Liver (tissue), 9 donors: ENCODE data around the gene TAF1D. TPM values are rescaled to one million over a fixed set of nuclear protein-coding genes. Genes with fewer than 3 reads are reported as not detected.

ENCODE experiments used
- DNase-seq: peaks from one replicate; pipeline ENCODE4 v3.0.0-alpha.2; 2017; ENCODE audit warnings: low spot score
- H3K27ac ChIP-seq, 2 donors: one replicate each; pipeline ENCODE4 v1.7.0; 2013; ENCODE audit warnings: inconsistent platforms in 2 of 2, low read length in 2 of 2, control low read depth in 1 of 2, low read depth in 1 of 2, mild to moderate bottlenecking in 1 of 2
- H3K27me3 ChIP-seq, 4 donors: one replicate each; pipeline versions ENCODE4 v1.6.1 to v1.7.0; 2013; ENCODE audit warnings: low read length in 3 of 4, inconsistent platforms in 1 of 4, mild to moderate bottlenecking in 1 of 4, moderate library complexity in 1 of 4; ENCODE audit not compliant: control insufficient read depth in 4 of 4, insufficient read depth in 4 of 4
- H3K36me3 ChIP-seq, 4 donors: one replicate each; pipeline versions ENCODE4 v1.6.1 to v1.7.0; 2013; ENCODE audit warnings: low read length in 3 of 4, mild to moderate bottlenecking in 3 of 4, low read depth in 1 of 4, moderate library complexity in 1 of 4; ENCODE audit not compliant: control insufficient read depth in 4 of 4, insufficient read depth in 3 of 4
- H3K4me1 ChIP-seq, 4 donors: one replicate each; pipeline versions ENCODE4 v1.6.1 to v1.7.0; 2013; ENCODE audit warnings: low read length in 3 of 4, mild to moderate bottlenecking in 3 of 4, moderate library complexity in 1 of 4; ENCODE audit not compliant: control insufficient read depth in 4 of 4, insufficient read depth in 4 of 4
- H3K4me3 ChIP-seq, 3 donors: one replicate each; pipeline versions ENCODE4 v1.6.1 to v1.7.0; 2013; ENCODE audit warnings: low read length in 3 of 3, control low read depth in 1 of 3, low read depth in 1 of 3, mild to moderate bottlenecking in 1 of 3
- H3K9ac ChIP-seq, 2 donors: one replicate each; pipeline ENCODE4 v1.7.0; 2013; ENCODE audit warnings: low read length in 2 of 2, mild to moderate bottlenecking in 2 of 2, moderate library complexity in 2 of 2, control low read depth in 1 of 2, low read depth in 1 of 2
- H3K9me3 ChIP-seq, 4 donors: one replicate each; pipeline versions ENCODE4 v1.6.1 to v1.7.0; 2013; ENCODE audit warnings: low read length in 3 of 4; ENCODE audit not compliant: control insufficient read depth in 4 of 4
- ATF3 ChIP-seq: IDR thresholded peaks from 2 replicates; pipeline ENCODE4 v1.6.1; 2016; ENCODE audit warnings: antibody characterized with exemption
- CTCF ChIP-seq: fragments of 150-350 bp; IDR thresholded peaks from 2 replicates; pipeline ENCODE4 v1.5.1; 2017; ENCODE audit warnings: improper control_type of control experiment, low read depth, low read length; ENCODE audit not compliant: missing input control
- EGR1 ChIP-seq, 2 donors: IDR thresholded peaks; 2 replicates each; pipeline ENCODE4 v1.6.1; 2016 to 2018; ENCODE audit warnings: antibody characterized with exemption in 2 of 2, low read depth in 2 of 2
- FOXA1 ChIP-seq: IDR thresholded peaks from 2 replicates; pipeline ENCODE4 v1.6.1; 2016; ENCODE audit warnings: antibody characterized with exemption
- FOXA2 ChIP-seq: IDR thresholded peaks from 2 replicates; pipeline ENCODE4 v1.6.1; 2016; ENCODE audit warnings: antibody characterized with exemption
- GABPA ChIP-seq, 2 donors: IDR thresholded peaks in 1 of 2; conservative IDR thresholded peaks in 1 of 2; 2 replicates each; pipeline ENCODE4 v1.6.1; 2016; ENCODE audit warnings: antibody characterized with exemption in 2 of 2, mild to moderate bottlenecking in 1 of 2, moderate library complexity in 1 of 2
- HNF4A ChIP-seq, 2 donors: conservative IDR thresholded peaks; 2 replicates each; pipeline ENCODE4 v1.6.1; 2016; ENCODE audit warnings: antibody characterized with exemption in 2 of 2, mild to moderate bottlenecking in 2 of 2
- HNF4G ChIP-seq: IDR thresholded peaks from 2 replicates; pipeline ENCODE4 v1.6.1; 2016; ENCODE audit warnings: antibody characterized with exemption
- JUND ChIP-seq, 2 donors: IDR thresholded peaks; 2 replicates each; pipeline ENCODE4 v1.6.1; 2016; ENCODE audit warnings: antibody characterized with exemption in 2 of 2
- NR2F2 ChIP-seq: IDR thresholded peaks from 2 replicates; pipeline ENCODE4 v1.6.1; 2016; ENCODE audit warnings: antibody characterized with exemption
- RAD21 ChIP-seq, 2 donors: IDR thresholded peaks; 2 replicates each; pipeline ENCODE4 v1.6.1; 2016; ENCODE audit warnings: antibody characterized with exemption in 2 of 2, mild to moderate bottlenecking in 2 of 2
- REST ChIP-seq: IDR thresholded peaks from 2 replicates; pipeline ENCODE4 v1.6.1; 2016; ENCODE audit warnings: antibody characterized with exemption, mild to moderate bottlenecking
- RXRA ChIP-seq, 2 donors: IDR thresholded peaks; 2 replicates each; pipeline ENCODE4 v1.6.1; 2017 to 2018; ENCODE audit warnings: antibody characterized with exemption in 2 of 2, mild to moderate bottlenecking in 1 of 2
- SP1 ChIP-seq: IDR thresholded peaks from 2 replicates; pipeline ENCODE4 v1.6.1; 2018; ENCODE audit warnings: antibody characterized with exemption, mild to moderate bottlenecking
- TAF1 ChIP-seq: conservative IDR thresholded peaks from 2 replicates; pipeline ENCODE4 v1.6.1; 2016; ENCODE audit warnings: antibody characterized with exemption, mild to moderate bottlenecking
- YY1 ChIP-seq: IDR thresholded peaks from 2 replicates; pipeline ENCODE4 v1.6.1; 2016; ENCODE audit warnings: antibody characterized with exemption, mild to moderate bottlenecking
- ZBTB33 ChIP-seq: IDR thresholded peaks from 2 replicates; pipeline ENCODE4 v1.6.1; 2016; ENCODE audit warnings: antibody characterized with exemption
- WGBS: extraction: QIAGEN DNeasy Blood & Tissue Kit; methylation state at CpG from one replicate; pipeline ENCODE4 v1.1.7; 2013; 5-methylcytosine and 5-hydroxymethylcytosine counted together
- polyA plus RNA-seq, 2 donors: library from polyadenylated mRNA; stranded (reverse) in 1 of 2; unstranded in 1 of 2; fragments of 200-250 nt in 1 of 2; fragments of >200 nt in 1 of 2; fragmentation: Nextera tagmentation in 1 of 2; extraction: Ambion mirVana in 1 of 2; gene quantifications; one replicate each; pipeline versions ENCODE4 v1.2.1 to v1.2.3, GENCODE V29; 2013 to 2015
- total RNA-seq, 2 donors: library from RNA; depleted of rRNA; stranded (reverse); fragments of >200 nt; gene quantifications; one replicate each; pipeline ENCODE4 v1.2.3, GENCODE V29; 2014
- donor health status: healthy.
- donor health status: healthy.
- donor health status: healthy.
- donor health status: healthy.
- donor health status: healthy.

The TAF1D gene
- total and polyA plus RNA-seq, 4 donors = 18.2 to 97.7 (median 29.7) TPM

- H3K4me1 ChIP-seq = no peaks in the 10 kb centered on the region
- H3K9me3 ChIP-seq = no peaks in the 10 kb centered on the region
- WGBS = 87% methylated on average over 3 of the region's 3 CpGs
- no peak overlapping the region for H3K4me3 ChIP-seq
- H3K36me3 ChIP-seq = peaks cover 24 to 80% (median 60%) of the 10 kb centered on the region in 4 donors
- no peak for DNase-seq
- H3K27ac ChIP-seq = no peak overlapping the region
- no peaks in the 10 kb centered on the region for H3K27me3 ChIP-seq
- TF ChIP-seq RAD21 (IDR thresholded peaks at IDR 0.05) (no peak), GABPA (IDR thresholded peaks at IDR 0.05 in 1 of 2, conservative IDR thresholded peaks at IDR 0.05 in 1 of 2) (no peak), EGR1 (IDR thresholded peaks at IDR 0.05; ENCODE audit: low read depth in 2 of 2) (no peak), REST (no peak), ATF3 (no peak), HNF4G (no peak), FOXA1 (no peak), SP1 (no peak), ZBTB33 (no peak), RXRA (IDR thresholded peaks at IDR 0.05) (no peak), NR2F2 (no peak), TAF1 (no peak), JUND (IDR thresholded peaks at IDR 0.05) (no peak), CTCF (no peak), FOXA2 (no peak), YY1 (no peak)
- H3K9ac ChIP-seq = no peak overlapping the region
These were observed 15.5 kb upstream of the TAF1D start for GRCh38 chr11:93756748-93757147.

GRCh38 chr11:93753241-93753640 is 11.9 kb upstream of the TAF1D start:
- Histone ChIP-seq H3K36me3 (peaks cover 14 to 63% (median 38%) of the 10 kb centered on the region in 4 donors), H3K9me3 (no peaks in the 10 kb centered on the region), H3K4me3 (no peak overlapping the region), H3K27me3 (no peaks in the 10 kb centered on the region), H3K4me1 (peaks cover 0 to 3% (median 0%) of the 10 kb centered on the region in 4 donors), H3K9ac (no peak overlapping the region), H3K27ac (no peak overlapping the region)
- TF ChIP-seq HNF4G = peak; percentile 12
- TF ChIP-seq ATF3 = no peak
- no peak for TF ChIP-seq ZBTB33
- peak; percentile 39 to 73 for TF ChIP-seq HNF4A (conservative IDR thresholded peaks at IDR 0.05)
- no peak for TF ChIP-seq SP1
- TF ChIP-seq YY1 = no peak
- no peak for TF ChIP-seq FOXA1
- no peak for TF ChIP-seq NR2F2
- no peak for TF ChIP-seq GABPA (IDR thresholded peaks at IDR 0.05 in 1 of 2, conservative IDR thresholded peaks at IDR 0.05 in 1 of 2)
- no peak for TF ChIP-seq EGR1 (IDR thresholded peaks at IDR 0.05; ENCODE audit: low read depth in 2 of 2)
- no peak for TF ChIP-seq RAD21 (IDR thresholded peaks at IDR 0.05)
- WGBS = 77% methylated on average over 2 of the region's 2 CpGs
- DNase-seq = no peak
